ENCODE data around the gene FRMD4A.

Gene FRMD4A

GRCh38 chr10:14330388-14331061, at the start of gene FRMD4A:
Gene FRMD4A (minus strand): TSS chr10:14330924.
- no peak within 1 kb of the TSS for H3K4me2 ChIP-seq (ENCODE audit: low read depth, low read length, poor library complexity, severe bottlenecking)
- H3K9me3 ChIP-seq (ENCODE audit: insufficient read depth, low read length) = no peaks in the 10 kb centered on the region
- H3K9me2 ChIP-seq (replicated peaks; ENCODE audit: insufficient read depth, low read length) = no peaks in the 10 kb centered on the region
- H3K36me3 ChIP-seq (ENCODE audit: low read length) = no peaks in the 10 kb centered on the region
- H3K4me3 ChIP-seq (ENCODE audit: insufficient read depth, low read length, poor library complexity, severe bottlenecking) = no peak within 1 kb of the TSS
- H3K27ac ChIP-seq (ENCODE audit: low read depth, low read length) = no peak within 1 kb of the TSS
- no peaks in the 10 kb centered on the region for H4K20me1 ChIP-seq (ENCODE audit: low read depth, low read length)
- no peak within 1 kb of the TSS for H2AFZ ChIP-seq (ENCODE audit: low read depth, low read length, severe bottlenecking)
- no peaks in the 10 kb centered on the region for H3K79me2 ChIP-seq (ENCODE audit: insufficient read depth, low read length)
- no peak within 1 kb of the TSS for H3K9ac ChIP-seq (ENCODE audit: low read length)
- H3K27me3 ChIP-seq (ENCODE audit: low read length) = no peaks in the 10 kb centered on the region
- H3F3A ChIP-seq (ENCODE audit: insufficient read depth) = no peaks in the 10 kb centered on the region
- TF ChIP-seq, protein P1, sequence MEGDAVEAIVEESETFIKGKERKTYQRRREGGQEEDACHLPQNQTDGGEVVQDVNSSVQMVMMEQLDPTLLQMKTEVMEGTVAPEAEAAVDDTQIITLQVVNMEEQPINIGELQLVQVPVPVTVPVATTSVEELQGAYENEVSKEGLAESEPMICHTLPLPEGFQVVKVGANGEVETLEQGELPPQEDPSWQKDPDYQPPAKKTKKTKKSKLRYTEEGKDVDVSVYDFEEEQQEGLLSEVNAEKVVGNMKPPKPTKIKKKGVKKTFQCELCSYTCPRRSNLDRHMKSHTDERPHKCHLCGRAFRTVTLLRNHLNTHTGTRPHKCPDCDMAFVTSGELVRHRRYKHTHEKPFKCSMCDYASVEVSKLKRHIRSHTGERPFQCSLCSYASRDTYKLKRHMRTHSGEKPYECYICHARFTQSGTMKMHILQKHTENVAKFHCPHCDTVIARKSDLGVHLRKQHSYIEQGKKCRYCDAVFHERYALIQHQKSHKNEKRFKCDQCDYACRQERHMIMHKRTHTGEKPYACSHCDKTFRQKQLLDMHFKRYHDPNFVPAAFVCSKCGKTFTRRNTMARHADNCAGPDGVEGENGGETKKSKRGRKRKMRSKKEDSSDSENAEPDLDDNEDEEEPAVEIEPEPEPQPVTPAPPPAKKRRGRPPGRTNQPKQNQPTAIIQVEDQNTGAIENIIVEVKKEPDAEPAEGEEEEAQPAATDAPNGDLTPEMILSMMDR (IDR thresholded peaks at IDR 0.05; ENCODE audit: insufficient read depth, low read length, poor library complexity, severe bottlenecking) = no peak
- no peak for TF ChIP-seq EZH2phosphoT487 (conservative IDR thresholded peaks at IDR 0.05; ENCODE audit: low read length)

GRCh38 chr10:14379556-14380280, 49.0 kb upstream of the FRMD4A start:
- TF ChIP-seq, protein P1 (IDR thresholded peaks at IDR 0.05; ENCODE audit: insufficient read depth, low read length, poor library complexity, severe bottlenecking) = no peak
- TF ChIP-seq EZH2phosphoT487 (conservative IDR thresholded peaks at IDR 0.05; ENCODE audit: low read length) = no peak
- H3K36me3 ChIP-seq (ENCODE audit: low read length) = no peaks in the 10 kb centered on the region

DNA sequence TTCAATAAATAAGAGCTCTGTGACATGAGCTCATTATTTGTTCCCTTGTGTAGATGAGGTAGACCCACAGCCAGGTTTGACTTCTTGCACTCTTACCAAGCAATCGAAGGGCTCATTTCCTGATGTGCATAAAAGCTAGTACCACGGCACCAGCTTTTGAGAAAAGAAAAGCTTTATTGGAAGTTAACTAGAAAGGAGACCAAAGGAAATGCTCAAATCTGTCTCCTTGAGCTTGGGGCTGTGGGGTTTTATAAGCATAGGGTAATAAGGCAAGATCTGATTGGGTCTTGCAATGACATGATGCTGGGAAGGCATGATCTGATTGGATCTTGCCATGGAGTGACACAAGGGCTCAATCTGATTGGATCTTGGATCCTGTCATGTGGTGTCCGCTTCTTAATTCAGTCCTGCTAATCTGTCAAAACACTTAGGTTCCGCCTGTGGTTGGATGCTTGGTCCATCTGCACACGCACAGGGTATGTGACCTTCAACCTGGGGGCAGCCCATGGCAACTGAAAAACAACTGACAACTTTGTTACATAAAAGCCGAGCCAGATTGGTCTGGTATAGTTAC, 47.8 kb upstream of the FRMD4A start:
- Histone ChIP-seq H3K9ac (ENCODE audit: low read length) (no peak overlapping the region), H3K9me3 (ENCODE audit: insufficient read depth, low read length) (no peaks in the 10 kb centered on the region), H3K27me3 (ENCODE audit: low read length) (no peaks in the 10 kb centered on the region; the same call in 1 of the 2 replicates), H3K27ac (ENCODE audit: low read depth, low read length) (no peak overlapping the region), H3K79me2 (ENCODE audit: insufficient read depth, low read length) (no peaks in the 10 kb centered on the region), H4K20me1 (ENCODE audit: low read depth, low read length) (no peaks in the 10 kb centered on the region), H3F3A (ENCODE audit: insufficient read depth) (no peaks in the 10 kb centered on the region), H3K9me2 (replicated peaks; ENCODE audit: insufficient read depth, low read length) (no peaks in the 10 kb centered on the region), H3K36me3 (ENCODE audit: low read length) (no peaks in the 10 kb centered on the region), H3K4me2 (ENCODE audit: low read depth, low read length, poor library complexity, severe bottlenecking) (no peak overlapping the region), H2AFZ (ENCODE audit: low read depth, low read length, severe bottlenecking) (no peak overlapping the region), H3K4me3 (ENCODE audit: insufficient read depth, low read length, poor library complexity, severe bottlenecking) (no peak overlapping the region)
- TF ChIP-seq, protein P1 (IDR thresholded peaks at IDR 0.05; ENCODE audit: insufficient read depth, low read length, poor library complexity, severe bottlenecking) = no peak
- no peak for TF ChIP-seq EZH2phosphoT487 (conservative IDR thresholded peaks at IDR 0.05; ENCODE audit: low read length)

More at GRCh38 chr10:14379556-14380280, 49.0 kb upstream of the FRMD4A start:
- Histone ChIP-seq H3K4me3 (ENCODE audit: insufficient read depth, low read length, poor library complexity, severe bottlenecking) (no peak overlapping the region), H3K4me2 (ENCODE audit: low read depth, low read length, poor library complexity, severe bottlenecking) (no peak overlapping the region), H3K9me3 (ENCODE audit: insufficient read depth, low read length) (no peaks in the 10 kb centered on the region), H3K27me3 (ENCODE audit: low read length) (no peaks in the 10 kb centered on the region; the same call in 1 of the 2 replicates), H3K9me2 (replicated peaks; ENCODE audit: insufficient read depth, low read length) (no peaks in the 10 kb centered on the region), H4K20me1 (ENCODE audit: low read depth, low read length) (no peaks in the 10 kb centered on the region), H3K79me2 (ENCODE audit: insufficient read depth, low read length) (no peaks in the 10 kb centered on the region), H3K9ac (ENCODE audit: low read length) (no peak overlapping the region), H3K27ac (ENCODE audit: low read depth, low read length) (no peak overlapping the region), H3F3A (ENCODE audit: insufficient read depth) (no peaks in the 10 kb centered on the region), H2AFZ (ENCODE audit: low read depth, low read length, severe bottlenecking) (no peak overlapping the region)

Data from SU-DHL-6 (cell line).